Stimulated activated CD8-positive, alpha-beta memory T cell treated with anti-CD3 and anti-CD28 coated beads, Interleukin-2, amount 100 ng/mL, for 48 hours (primary cell): Measurements from ENCODE around the gene RNF19B.

ENCODE experiments used
- DNase-seq, 2 donors: peaks; one replicate each; pipeline ENCODE4 v3.0.0-alpha.2; 2020; ENCODE audit warnings: low read depth in 2 of 2

Gene RNF19B

GRCh38 chr1:32901823-32902534 is 62.6 kb downstream of the RNF19B start:
- no peak for DNase-seq

GRCh38 chr1:32900956-32901822 is 63.4 kb downstream of the RNF19B start, which contains the start of gene TMEM54:
Gene TMEM54 (minus strand): TSS chr1:32901389. CDS start chr1:32901238, 151 bp downstream.
- DNase-seq, result no peak

DNA sequence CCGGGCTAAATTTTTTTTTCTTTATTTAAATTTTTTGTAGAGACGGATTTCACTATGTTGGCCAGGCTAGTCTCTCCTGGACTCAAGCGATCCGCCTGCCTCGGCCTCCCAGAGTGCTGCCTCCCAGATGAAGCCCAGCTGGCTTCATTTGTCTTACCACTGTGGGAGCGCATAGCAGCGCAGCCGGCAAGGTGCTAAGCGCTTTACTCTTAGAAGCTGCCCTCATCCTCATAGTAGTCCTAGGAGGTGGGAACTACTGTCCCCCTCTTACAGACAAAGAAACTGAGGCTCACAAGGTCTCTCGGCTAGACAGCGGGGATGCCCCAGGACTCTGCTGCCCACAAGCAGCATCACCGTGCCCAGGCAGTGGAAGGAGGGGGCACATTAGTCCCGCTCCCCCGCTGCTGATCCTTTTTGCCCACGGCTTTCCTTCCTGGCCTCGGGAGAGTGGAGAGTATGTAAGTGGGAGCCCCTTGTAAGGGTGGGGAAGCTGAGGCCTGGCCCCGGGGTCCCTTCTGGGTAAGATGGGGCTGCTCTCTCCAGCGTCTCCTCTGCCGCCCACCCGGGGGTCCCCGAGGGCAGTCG is 64.1 kb downstream of the RNF19B start:
- DNase-seq, result no peak

DNA sequence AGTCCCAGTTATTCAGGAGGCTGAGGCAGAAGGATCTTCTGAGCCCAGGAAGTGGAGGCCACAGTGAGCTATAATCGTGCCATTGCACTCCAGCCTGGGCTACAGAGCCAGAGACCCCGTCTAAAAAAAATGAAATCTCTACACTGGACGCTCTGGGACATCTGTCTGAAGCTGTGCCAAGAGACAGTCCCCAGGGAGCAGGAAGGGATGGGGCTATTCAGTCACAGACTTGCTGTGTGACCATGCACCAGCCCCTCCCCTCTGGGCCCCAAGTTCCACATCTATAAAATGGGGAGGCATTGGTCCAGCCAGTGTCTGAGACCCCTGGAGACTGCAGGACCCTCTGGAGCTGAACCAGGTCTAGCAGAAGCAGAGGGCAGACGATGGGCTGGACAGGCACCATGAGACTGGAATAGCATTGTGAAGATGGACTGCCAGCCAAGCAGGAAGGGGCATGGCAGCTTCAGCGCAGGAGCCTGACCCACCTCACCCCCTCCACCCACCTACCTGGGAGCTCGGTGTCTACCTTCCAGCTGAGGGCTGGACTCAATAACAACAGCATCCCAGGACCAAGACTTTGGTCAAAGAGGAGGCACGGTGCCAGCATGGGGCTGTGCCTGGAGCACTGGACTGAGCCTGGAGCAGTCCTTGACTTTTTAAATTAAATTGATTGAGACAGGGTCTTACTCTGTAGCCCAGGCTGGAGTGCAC is 64.9 kb downstream of the RNF19B start:
- DNase-seq, result no peak

DNA sequence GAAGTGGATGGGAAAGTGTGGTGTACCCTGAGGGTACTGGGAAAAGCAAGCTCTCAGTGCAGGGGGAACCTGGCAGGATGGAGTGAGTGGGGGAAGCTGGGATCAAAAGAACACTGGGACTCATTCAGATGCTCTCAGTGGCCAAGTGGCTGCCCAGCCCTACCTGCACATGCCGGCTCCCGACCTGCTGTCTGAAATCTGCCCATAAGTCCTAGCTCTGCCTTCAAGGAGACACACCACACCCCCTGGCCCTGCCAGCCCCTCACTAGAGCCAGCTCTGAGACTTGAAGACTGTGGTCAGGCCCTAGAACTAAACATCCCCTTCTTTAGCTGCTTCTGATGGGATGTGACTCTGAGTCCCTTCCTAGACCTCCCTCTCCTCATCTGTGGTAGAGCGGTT is 65.7 kb downstream of the RNF19B start:
- no peak for DNase-seq

GRCh38 chr1:32898056-32898455 is 66.6 kb downstream of the RNF19B start:
- no peak for DNase-seq

GRCh38 chr1:32897082-32898049 is 67.2 kb downstream of the RNF19B start:
- no peak for DNase-seq

DNA sequence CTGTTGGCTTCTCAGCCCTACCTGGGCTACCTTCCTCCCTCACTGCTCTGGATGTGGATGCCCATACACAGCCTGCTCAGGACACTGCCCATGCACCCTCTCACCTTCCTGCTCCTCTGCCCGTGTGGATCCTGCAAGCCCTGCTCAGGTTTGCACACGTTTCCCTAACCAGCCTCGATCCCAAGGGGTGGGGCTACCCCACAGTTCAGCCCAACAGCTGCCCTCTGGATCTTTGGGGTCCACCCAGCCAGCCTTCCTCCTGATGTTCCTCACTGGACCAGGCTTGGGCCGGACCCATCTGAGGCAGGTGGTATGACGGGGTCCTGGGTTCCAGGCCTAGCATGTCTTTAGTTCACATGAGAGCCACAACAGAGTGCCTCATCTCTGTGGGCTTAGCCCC is 68.2 kb downstream of the RNF19B start:
- no peak for DNase-seq

- no peak for DNase-seq
Measured at GRCh38 chr1:32895325-32896215, 69.0 kb downstream of the RNF19B start.

DNA sequence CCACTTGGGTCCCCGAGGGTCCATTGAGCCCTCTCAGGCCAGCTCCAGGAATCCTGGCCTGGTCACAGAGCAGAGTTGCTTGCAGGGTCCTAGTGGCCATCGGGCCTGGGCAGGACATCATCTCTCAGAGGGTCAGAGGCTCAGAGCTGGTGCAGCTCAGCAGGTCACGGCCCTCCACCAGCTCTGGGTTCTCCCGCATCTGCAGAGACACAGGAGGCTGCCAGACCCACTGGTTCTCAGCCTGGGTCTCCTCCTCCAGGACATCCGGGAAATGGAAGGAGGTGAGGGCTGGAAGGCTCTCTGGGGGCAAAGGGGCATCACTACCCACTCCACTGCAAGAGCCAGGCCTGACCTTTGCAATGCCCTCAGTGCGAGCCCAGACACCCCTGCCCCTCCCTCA is 69.9 kb downstream of the RNF19B start:
- DNase-seq, result no peak

DNA sequence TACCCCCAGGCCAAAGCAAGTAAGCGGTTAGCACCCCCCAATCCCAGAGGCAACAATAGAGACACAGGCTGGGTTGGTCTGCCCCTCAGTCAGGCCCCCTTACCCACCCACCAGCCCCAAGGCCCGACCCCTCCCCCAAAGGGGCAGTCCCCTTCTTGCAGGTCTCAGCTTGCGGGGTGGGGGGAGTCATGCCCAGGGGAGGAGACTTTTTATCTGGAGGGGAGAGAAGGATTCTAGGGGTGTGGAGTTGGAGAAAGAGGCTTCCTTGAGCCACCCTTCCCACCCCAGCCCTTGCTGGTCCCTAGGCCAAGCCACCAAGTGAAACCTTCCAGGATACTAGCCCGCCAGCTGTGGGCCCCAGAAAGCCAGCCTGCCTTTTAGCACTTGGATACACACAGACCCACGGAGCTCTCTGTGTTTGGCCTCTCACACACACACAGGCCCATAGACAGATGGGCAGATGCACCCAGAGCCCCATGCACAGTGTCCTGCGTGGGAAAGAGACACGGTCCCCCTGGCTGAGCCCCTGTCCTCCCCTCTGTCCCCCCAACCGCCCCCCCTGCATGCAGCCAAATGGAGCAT is 70.5 kb downstream of the RNF19B start:
- no peak for DNase-seq

- DNase-seq, result no peak
Measured at GRCh38 chr1:32893198-32894018, 71.2 kb downstream of the RNF19B start.

DNA sequence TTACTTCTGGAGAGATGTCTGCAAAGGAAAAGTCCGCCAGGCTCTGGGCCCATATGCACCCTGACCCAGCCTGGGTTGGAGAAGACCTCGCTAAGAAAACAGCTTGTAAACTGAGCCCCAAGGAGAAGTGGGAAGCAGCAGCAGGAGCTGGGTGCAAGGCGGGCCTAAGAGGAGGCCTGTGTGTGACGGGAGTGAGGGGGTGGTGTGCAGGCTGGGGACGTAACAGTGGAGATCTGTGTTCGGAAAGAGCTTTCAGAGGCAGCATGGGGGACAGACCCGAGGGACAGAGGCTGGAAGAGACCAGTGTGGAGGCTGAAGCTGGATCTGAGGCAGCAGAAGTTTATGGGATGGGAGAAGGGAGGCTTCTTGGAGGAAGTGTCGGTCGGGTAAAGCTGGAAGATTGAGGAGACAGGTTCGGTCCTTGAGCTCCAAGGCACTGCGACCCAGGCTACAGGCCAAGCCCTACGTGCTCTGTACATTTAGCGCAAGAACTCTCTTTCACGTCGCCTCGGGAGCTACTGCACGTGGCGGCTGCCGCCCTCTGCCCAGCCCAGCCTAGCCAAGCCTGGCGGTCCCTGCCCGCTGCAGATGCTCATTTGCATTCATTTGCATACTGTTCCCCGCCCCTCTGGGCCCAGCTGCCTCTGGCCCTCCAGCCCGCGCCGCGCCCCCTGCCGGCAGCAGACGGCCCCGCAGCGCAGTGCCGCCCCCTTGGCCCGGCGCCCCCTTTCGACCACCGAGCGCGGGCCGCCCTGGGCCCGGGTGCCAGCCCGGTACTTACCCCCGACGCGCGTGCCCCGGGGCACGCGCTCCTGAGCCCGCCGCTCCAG is 72.0 kb downstream of the RNF19B start:
- DNase-seq, result peak; percentile 38 to 45

GRCh38 chr1:32891630-32892029 is 73.0 kb downstream of the RNF19B start:
- DNase-seq, result no peak

DNA sequence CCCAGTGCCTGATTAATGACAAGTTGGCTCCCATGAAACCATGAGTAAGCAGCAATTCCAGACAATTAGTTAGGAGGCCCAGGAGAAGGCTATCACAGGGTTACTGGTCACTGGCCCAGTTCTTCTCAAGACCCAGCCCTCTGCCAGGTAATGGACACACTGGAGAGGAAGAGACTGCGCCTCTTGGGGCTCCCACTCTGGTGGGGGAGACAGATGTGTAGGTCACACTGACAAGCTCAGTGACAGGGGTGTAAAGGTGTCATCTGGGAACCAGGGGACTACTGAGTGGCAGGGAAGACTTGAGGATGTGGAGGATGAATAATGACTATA is 73.4 kb downstream of the RNF19B start:
- no peak for DNase-seq

GRCh38 chr1:32890516-32891240 is 73.9 kb downstream of the RNF19B start:
- no peak for DNase-seq

DNA sequence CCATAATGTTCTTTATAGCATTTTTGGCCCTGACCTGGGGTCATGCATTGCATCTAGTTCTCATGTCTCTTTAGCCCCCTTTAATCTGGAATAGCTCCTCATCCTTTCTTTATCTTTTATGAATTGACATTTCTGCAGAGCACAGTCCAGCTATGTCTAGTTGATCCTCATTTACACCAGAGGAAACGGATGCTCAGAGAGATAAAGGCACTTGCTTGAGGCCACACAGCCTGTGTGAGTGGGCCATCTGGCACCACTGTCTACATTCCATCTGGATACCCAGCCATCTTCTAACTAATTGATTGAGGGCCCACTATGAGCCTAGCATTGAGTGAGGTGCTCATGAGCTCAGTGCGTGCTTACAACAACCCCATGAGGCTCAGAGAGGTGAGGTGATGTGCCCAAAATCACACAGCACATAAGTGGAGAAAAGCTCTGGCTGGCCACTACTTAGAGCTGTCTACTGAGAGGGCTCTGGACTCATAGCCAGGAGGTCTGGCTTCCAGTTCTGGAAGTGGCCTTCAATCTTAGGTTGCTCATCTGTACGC is 74.8 kb downstream of the RNF19B start:
- DNase-seq, result no peak
